NCI-H1105 (cell line): Measurements from ENCODE around the gene HOPX.
"Not testable (repeated sequence)": the region's sequence is repeated elsewhere in the genome, so short reads cannot be mapped to it uniquely, and the experiment has no call there.

Experiments used
- DNase-seq: peaks from one replicate; lab custom pipeline; 2025; lab: John Stamatoyannopoulos, UW

The HOPX gene

GRCh38 chr4:56688094-56688647, 7.1 kb upstream of the HOPX start:
- no peak for DNase-seq

GRCh38 chr4:56686537-56687231, 5.6 kb upstream of the HOPX start:
- no peak for DNase-seq

DNA sequence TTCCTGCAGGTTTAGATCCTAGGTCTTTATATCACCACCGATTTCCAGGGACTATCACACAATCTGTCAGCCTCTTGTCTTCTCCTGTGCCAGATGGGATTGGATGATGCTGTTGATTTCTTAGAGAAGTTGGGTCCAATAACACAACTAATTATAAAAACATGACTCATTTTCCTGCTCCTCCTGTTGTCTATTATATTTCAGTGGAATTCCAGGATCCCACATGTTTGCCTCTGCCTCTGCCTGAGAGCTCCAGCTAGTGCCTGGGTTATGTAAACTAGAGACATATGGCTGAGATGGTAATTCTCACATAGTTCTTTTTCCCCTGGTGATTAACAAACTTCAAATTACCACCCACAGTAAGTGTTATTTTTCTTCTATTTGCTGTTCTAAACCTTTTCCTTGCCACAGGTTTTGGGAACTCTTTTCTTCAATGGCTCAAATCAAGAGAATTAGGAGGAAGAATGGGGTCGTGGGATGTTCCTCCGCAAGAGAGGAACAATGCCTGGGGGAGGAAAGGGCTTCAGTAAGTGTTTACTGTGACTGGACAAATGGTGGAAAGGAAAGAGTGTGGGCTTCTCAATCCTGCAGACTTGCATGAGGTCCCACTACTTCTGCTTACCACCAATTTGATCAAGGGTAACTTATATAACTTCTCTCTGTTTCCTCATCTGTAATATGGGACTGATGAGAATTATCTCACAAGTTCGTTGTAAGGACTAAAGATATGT, 3.4 kb upstream of the HOPX start:
- no peak for DNase-seq

DNA sequence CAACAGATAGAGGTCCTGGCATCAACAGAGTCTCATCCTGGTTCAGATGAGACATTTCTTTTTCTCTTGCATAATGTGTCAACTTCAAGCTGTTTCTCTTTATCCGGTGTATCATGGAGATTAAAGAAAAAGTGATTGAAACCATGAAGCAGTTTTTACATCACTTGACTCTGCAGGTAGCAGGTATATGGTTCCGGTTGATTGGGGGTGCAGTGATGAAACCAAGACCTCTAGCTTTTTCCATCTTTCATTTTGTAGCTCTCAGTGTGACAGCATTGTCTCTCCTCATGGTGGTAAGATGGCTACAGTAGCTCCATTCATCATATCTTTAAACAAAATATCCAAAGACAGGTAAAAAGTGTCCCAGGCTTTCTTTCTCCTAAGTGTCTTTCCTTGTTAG, 2.4 kb upstream of the HOPX start:
- no peak for DNase-seq

- no peak for DNase-seq
Measured at GRCh38 chr4:56681853-56682525, 893 bp upstream of the HOPX start.

DNA sequence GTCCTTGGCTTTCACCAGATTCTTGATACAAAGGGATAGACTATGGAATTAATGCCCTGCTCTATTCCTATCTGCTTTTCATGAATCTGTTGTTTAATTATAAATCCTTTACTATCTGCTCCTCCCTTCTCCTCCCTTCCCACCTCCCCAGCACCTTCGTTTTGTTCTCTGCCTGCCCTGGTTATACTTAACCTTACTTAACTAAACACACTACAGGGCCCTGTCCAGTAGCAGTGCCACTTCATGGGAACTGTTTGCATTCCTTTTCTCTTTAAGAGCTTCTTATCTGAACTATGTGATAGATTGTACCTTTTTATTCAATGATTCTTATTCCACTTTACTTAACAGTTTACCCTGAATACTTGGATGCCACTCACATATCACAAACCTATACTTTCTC, 830 bp downstream of the HOPX start:
- no peak for DNase-seq

GRCh38 chr4:56677711-56678110, 3.4 kb downstream of the HOPX start:
- DNase-seq: no peak

DNA sequence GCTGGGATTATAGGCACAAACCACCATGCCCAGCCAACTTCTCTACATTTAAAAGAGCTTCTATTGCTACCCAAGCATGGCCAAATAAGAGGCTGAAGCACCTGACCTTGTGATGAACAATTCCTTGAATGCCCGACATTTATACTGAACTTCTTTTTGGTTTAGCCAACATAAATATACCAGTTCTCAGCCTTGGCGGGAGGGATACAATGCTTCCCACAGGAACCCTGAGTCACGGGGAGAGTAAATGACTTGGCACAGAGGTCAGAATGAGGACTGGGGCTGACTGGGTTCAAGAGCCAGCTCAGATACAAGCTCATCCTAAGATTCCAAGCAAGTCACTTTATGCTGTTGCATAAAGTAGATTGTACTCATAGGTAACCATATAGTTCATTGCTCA, 6.1 kb downstream of the HOPX start:
- DNase-seq: no peak

DNA sequence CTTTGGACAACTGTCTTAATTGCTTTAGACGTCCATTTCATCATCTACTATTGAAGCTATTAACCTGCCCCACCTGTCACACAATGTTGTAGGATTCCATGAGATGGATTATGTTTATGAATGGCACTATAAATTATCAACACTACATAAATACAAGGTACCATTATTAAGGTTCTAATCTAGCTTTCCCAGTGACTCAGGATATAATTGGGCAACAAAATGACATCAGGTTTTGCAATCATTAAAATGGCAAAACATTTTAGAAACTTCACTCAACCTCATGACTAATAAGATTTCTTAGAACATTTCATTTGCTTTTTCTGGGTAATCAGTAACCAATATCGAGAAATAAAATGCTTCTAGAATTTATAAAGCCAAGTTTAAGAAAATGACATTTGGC, 9.2 kb downstream of the HOPX start:
- DNase-seq: no peak

DNA sequence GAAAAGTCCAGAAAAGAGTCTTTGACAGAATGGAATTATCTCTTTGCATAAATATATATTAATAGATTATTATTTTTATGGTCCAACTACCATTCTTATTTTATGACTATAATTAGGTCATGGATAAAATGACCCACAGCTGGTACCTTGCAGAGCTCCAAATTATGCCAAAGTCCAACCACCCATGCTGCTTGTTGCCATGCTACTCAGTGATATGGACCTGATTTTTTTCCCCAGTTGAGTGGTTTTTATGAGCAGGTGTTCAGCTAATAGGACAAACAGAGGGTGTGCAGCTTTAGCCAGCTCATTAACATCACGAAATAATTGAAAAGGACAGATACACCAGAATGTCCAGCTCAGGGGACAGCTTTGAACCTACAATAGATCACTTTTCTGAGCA, 9.7 kb downstream of the HOPX start:
- DNase-seq: no peak

- DNase-seq: no peak
Measured at GRCh38 chr4:56668267-56668666, 12.8 kb downstream of the HOPX start.

DNA sequence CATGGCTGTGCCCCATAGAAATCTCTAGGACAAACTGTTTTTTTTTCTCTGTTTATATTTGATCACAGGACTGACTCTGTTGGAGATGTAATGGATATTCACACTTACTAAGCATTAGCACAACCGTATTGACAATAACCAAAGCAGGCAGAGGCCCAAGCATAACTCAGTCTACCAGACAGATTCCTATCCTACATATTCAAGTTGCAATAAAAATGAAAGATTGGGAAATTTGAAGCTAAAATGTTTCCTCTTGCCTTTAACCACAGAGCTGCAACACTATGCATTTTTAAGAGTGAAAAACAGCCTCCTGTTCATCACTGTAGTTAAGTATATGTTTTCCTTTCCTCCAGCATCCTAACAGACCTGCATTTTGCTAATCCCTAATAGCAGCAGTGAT, 13.7 kb downstream of the HOPX start:
- DNase-seq: not testable (repeated sequence)

DNA sequence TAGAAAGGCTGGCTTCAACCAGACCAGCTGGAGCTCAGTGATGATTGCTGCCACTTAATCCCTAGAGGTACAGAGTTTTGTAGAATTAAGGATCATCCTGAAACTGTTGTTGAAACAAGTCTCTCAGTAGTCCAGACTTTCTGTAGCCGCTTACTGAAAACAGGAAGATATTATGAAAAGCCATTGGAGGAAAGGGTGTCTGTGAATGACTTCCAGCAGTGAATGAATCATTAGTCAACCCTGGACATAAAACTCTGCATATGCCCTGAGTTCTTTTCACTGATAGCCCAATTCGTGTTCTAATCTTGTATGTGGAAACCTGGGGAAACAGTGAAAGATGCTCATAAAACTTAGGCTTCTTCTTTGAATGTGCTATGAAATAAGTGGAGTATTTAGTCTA, 14.8 kb downstream of the HOPX start:
- DNase-seq: no peak

DNA sequence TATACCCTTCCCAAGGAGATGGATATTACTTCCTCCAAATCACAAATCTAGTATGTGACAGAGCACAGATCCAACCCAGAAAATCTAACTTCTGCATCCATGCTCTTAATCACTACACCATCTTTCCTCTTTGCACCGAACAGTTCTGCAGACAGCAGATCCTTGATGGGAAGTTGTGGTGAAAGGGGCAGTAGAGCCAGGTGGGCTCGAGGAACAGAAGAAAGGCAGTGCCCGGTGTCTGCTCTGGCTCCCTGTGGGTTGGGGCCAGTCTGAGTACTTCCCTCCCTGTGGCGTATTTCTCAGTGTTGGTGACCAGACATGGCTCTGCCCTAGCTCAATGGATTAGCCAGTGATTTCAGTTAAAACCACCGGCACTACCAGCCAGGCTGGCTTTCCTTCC, 15.3 kb downstream of the HOPX start:
- DNase-seq: no peak

DNA sequence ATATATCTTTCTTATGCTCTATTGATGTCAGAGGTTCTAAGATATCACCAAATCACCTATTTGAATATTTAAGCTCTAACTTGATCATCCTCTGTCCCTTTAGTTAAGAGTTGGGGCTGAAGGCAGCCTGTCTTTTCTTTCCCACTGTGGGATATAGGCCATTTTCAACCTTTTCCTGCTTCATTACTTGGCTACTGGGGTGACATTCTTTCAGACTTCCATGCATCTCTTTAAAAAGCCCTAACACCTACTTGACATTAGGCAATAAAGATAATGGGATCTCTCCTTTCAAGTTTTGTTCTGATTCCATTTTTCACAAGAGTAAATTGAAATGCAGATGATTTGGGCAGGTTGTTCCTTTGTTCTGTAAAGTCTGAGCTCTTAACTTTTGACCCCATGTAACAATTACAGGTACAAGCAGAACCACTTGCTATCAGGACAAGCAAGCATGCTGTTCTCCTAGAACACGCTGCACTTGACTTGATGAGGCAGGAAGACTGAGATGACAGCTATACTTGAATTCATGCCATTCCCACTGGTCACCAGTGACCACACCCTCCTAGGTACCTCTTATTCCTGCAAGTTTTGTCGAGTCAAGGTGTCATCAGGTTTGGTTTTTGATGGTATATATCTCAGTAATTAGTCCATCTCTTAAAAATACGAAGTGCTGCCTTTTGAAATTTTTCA, 18.2 kb downstream of the HOPX start:
- DNase-seq: no peak

DNA sequence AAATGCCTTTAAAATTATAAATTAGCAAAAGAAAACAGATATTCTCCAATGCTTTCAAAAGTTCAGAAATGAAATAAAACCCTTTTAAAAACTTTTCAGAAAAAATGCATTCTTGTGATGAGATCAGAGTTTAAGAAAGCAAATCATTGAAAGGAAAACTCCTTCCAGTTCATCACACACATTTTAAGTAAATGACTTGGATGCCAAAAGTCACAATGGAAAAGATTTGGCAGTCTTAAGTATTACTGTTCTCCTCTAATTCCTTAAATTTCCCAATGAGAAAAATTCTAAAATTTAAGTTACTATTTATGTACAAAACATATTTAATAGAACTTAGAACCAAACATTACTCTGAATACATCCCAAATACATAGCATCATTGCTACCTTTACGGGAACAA, 21.1 kb downstream of the HOPX start:
- DNase-seq: no peak

- DNase-seq: no peak
Measured at GRCh38 chr4:56658528-56658927, 22.6 kb downstream of the HOPX start.

DNA sequence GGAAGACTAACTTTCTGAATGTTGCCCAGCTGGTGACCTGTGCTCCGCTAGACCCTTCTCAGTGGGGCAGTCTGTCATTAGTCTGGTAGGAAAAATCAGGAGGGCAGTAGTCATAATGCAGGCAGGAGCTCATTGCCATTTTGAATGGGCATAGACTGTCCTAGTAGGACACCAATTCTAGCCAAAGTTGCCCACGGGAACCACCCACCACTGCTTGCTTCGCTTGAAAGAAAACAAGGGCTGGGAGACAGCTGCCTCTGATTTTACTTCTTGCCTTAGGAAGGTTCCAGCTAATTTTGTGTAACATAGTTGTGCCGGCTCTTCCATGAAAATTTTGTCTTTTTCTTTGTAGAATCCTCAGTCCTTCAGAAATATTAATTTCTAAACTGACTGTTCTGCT, 23.3 kb downstream of the HOPX start:
- no peak for DNase-seq

- DNase-seq: no peak
Measured at GRCh38 chr4:56657128-56657527, 24.0 kb downstream of the HOPX start.

DNA sequence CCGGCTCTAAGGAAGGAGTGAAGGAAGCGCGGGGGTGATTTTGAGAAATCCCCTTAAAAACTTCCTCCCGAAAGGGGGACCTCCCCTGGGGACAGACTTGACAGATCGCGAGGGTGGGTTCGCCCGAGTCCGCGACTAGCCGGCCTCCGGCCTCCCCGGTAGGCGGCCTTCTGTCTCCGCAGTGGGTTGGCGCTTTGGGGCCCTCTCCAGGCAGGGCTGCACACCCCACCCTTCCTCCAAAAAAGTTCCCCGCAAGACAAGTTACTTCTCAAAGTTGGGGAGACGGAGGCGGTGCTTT, 24.8 kb downstream of the HOPX start:
- DNase-seq: no peak

- DNase-seq: no peak
Measured at GRCh38 chr4:56655627-56656345, 25.3 kb downstream of the HOPX start.

- peak; percentile 9 for DNase-seq
Measured at GRCh38 chr4:56655209-56655626, 25.9 kb downstream of the HOPX start.
